HS-5 (cell line): Measurements from ENCODE around the gene SUGP1.

Source experiments
- DNase-seq: peaks from one replicate; pipeline ENCODE4 v3.0.0-alpha.2; 2012; ENCODE audit warnings: low read depth

The SUGP1 gene

GRCh38 chr19:19342086-19343015 is 22.0 kb upstream of the SUGP1 start:
- no peak for DNase-seq

- no peak for DNase-seq
Measured at GRCh38 chr19:19341026-19341425, 20.7 kb upstream of the SUGP1 start.

- DNase-seq, result no peak
Measured at GRCh38 chr19:19338082-19338481, 17.8 kb upstream of the SUGP1 start.

- DNase-seq, result no peak
Measured at GRCh38 chr19:19337120-19337519, 16.8 kb upstream of the SUGP1 start.

GRCh38 chr19:19336597-19336996 is 16.3 kb upstream of the SUGP1 start:
- DNase-seq, result no peak

GRCh38 chr19:19335408-19336158 is 15.3 kb upstream of the SUGP1 start:
- no peak for DNase-seq

GRCh38 chr19:19334989-19335344 is 14.7 kb upstream of the SUGP1 start:
- no peak for DNase-seq

- DNase-seq, result no peak
Measured at GRCh38 chr19:19334063-19334988, 14.0 kb upstream of the SUGP1 start.

- DNase-seq, result no peak
Measured at GRCh38 chr19:19329126-19329525, 8.8 kb upstream of the SUGP1 start.

GRCh38 chr19:19327672-19328071 is 7.4 kb upstream of the SUGP1 start:
- no peak for DNase-seq

GRCh38 chr19:19324059-19324770 is 3.9 kb upstream of the SUGP1 start:
- no peak for DNase-seq

GRCh38 chr19:19321141-19321577 is 850 bp upstream of the SUGP1 start:
- no peak for DNase-seq

- DNase-seq, result no peak
Measured at GRCh38 chr19:19319732-19320360, 463 bp downstream of the SUGP1 start.

- no peak for DNase-seq
Measured at GRCh38 chr19:19316082-19316481, 4.2 kb downstream of the SUGP1 start.

GRCh38 chr19:19315444-19315843 is 4.9 kb downstream of the SUGP1 start:
- DNase-seq, result no peak

- DNase-seq, result no peak
Measured at GRCh38 chr19:19308373-19308772, 11.9 kb downstream of the SUGP1 start.

GRCh38 chr19:19306191-19306590 is 14.1 kb downstream of the SUGP1 start:
- no peak for DNase-seq

- DNase-seq, result no peak
Measured at GRCh38 chr19:19305696-19306095, 14.6 kb downstream of the SUGP1 start.

- DNase-seq, result no peak
Measured at GRCh38 chr19:19305066-19305465, 15.2 kb downstream of the SUGP1 start.

GRCh38 chr19:19304186-19304965 is 15.9 kb downstream of the SUGP1 start:
- DNase-seq, result no peak
